ENCODE data around the gene OLIG1.

Gene OLIG1

DNA sequence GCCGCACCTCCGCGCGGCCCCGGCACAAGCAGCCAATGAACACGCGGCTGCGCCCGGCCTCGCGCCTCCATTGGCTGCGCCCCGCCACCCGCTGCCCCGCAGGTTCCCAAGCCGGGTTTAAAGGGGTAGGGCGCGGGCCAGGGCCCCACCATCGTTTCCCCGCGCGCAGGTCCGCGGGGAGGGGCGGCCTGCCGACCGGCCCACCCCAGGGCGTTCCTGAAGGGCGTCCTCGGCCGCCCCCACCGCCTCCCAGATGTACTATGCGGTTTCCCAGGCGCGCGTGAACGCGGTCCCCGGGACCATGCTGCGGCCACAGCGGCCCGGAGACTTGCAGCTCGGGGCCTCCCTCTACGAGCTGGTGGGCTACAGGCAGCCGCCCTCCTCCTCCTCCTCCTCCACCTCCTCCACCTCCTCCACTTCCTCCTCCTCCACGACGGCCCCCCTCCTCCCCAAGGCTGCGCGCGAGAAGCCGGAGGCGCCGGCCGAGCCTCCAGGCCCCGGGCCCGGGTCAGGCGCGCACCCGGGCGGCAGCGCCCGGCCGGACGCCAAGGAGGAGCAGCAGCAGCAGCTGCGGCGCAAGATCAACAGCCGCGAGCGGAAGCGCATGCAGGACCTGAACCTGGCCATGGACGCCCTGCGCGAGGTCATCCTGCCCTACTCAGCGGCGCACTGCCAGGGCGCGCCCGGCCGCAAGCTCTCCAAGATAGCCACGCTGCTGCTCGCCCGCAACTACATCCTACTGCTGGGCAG, at the start of gene OLIG1:
Gene OLIG1, plus strand, starts transcription at position 148 of the 750 bp plus-strand sequence. Its CDS starts 106 bp downstream, at position 254.
- DNase-seq: peak in 49 of 51 donors; percentile 21 to 89 (median 67)

GRCh38 chr21:33020558-33021100, 49.3 kb upstream of the OLIG1 start:
- no peak for DNase-seq

DNA sequence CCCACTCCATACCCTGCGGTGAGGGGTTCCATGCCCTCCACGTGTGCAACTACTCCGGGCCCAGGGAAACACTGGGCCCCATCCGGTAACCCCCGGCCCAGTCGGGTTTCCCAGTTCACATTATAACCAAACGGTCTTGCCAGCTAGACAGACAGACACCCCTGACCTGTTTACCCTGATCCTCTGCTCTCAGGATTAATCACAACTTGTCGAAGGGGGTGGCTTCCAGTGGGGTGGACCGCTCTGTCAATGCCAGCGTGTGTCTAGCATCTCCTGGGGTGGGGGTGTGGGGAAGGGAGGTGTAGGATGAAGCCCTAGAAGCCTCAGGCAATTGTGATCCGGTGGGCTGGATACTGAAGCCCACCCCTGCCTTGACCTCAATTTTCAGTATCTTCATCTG, 48.8 kb upstream of the OLIG1 start:
- no peak for DNase-seq

GRCh38 chr21:33021667-33022066, 48.3 kb upstream of the OLIG1 start:
- DNase-seq: no peak

DNA sequence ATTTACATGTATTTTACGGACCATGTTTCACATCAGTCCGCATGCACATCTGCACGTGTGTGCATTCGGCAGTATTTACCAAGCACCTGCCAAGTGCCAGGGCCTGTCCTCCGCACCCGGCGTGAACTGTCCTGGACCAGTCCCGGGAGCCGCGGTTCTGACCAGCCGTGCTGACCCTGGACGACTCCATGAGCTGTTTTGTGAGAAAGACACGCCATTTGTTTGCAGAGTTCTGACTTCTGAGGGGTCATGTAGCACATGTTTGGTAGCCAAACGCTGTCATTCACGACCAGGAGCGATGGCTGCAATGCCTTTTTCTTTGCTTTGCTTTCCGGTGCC, 47.5 kb upstream of the OLIG1 start:
- no peak for DNase-seq

- peak in 18 of 51 donors; percentile 22 to 68 (median 38) for DNase-seq
Measured at GRCh38 chr21:33022828-33023573, 46.9 kb upstream of the OLIG1 start.

GRCh38 chr21:33023574-33024200, 46.3 kb upstream of the OLIG1 start:
- DNase-seq: peak in 26 of 51 donors; percentile 18 to 62 (median 44)

GRCh38 chr21:33024201-33025103, 45.5 kb upstream of the OLIG1 start:
- peak in 3 of 51 donors; percentile 16 to 59 (median 50) for DNase-seq

DNA sequence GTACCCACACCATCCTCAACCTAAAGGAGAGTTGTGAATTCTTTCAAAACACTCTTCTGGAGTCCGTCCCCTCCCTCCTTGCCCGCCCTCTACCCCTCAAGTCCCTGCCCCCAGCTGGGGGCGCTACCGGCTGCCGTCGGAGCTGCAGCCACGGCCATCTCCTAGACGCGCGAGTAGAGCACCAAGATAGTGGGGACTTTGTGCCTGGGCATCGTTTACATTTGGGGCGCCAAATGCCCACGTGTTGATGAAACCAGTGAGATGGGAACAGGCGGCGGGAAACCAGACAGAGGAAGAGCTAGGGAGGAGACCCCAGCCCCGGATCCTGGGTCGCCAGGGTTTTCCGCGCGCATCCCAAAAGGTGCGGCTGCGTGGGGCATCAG, 44.8 kb upstream of the OLIG1 start:
- DNase-seq: peak in 32 of 51 donors; percentile 24 to 84 (median 54)

- peak; percentile 42 to 98 (median 89) for DNase-seq
Measured at GRCh38 chr21:33025489-33026442, 44.2 kb upstream of the OLIG1 start, which contains the start of gene OLIG2. OLIG2 (plus strand) TSS chr21:33025935; CDS start chr21:33026863, 928 bp downstream.

DNA sequence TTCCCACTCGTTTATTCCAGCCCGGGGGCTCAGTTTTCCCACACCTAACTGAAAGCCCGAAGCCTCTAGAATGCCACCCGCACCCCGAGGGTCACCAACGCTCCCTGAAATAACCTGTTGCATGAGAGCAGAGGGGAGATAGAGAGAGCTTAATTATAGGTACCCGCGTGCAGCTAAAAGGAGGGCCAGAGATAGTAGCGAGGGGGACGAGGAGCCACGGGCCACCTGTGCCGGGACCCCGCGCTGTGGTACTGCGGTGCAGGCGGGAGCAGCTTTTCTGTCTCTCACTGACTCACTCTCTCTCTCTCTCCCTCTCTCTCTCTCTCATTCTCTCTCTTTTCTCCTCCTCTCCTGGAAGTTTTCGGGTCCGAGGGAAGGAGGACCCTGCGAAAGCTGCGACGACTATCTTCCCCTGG, 43.5 kb upstream of the OLIG1 start:
- DNase-seq: no peak

GRCh38 chr21:33026878-33027400, 43.0 kb upstream of the OLIG1 start:
- DNase-seq: peak in 7 of 51 donors; percentile 11 to 46 (median 28)

- no peak for DNase-seq
Measured at GRCh38 chr21:33027401-33028286, 42.3 kb upstream of the OLIG1 start.

DNA sequence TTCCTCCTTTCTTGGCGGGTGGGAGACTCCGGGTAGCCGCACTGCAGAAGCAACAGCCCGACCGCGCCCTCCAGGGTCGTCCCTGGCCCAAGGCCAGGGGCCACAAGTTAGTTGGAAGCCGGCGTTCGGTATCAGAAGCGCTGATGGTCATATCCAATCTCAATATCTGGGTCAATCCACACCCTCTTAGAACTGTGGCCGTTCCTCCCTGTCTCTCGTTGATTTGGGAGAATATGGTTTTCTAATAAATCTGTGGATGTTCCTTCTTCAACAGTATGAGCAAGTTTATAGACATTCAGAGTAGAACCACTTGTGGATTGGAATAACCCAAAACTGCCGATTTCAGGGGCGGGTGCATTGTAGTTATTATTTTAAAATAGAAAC, 41.7 kb upstream of the OLIG1 start:
- DNase-seq: peak in 3 of 51 donors; percentile 17 to 29 (median 20)

DNA sequence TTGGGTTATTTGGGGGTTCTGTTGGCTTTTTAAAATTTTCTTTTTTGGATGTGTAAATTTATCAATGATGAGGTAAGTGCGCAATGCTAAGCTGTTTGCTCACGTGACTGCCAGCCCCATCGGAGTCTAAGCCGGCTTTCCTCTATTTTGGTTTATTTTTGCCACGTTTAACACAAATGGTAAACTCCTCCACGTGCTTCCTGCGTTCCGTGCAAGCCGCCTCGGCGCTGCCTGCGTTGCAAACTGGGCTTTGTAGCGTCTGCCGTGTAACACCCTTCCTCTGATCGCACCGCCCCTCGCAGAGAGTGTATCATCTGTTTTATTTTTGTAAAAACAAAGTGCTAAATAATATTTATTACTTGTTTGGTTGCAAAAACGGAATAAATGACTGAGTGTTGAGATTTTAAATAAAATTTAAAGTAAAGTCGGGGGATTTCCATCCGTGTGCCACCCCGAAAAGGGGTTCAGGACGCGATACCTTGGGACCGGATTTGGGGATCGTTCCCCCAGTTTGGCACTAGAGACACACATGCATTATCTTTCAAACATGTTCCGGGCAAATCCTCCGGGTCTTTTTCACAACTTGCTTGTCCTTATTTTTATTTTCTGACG, 41.1 kb upstream of the OLIG1 start:
- DNase-seq: peak in 10 of 51 donors; percentile 5 to 44 (median 23)

- peak in 5 of 51 donors; percentile 22 to 44 (median 24) for DNase-seq
Measured at GRCh38 chr21:33029385-33029921, 40.5 kb upstream of the OLIG1 start.

GRCh38 chr21:33029975-33030461, 39.9 kb upstream of the OLIG1 start:
- peak in 7 of 51 donors; percentile 18 to 45 (median 33) for DNase-seq

Measured in hypothalamus (tissue), 51 donors.